HepG2 (cell line): ENCODE data around the gene EBF3.

Source experiments
- SNAI1 ChIP-seq: sonication (generic); formaldehyde crosslinking; IDR thresholded peaks from 2 replicates; pipeline ENCODE4 v1.5.0; 2020; ENCODE audit warnings: mild to moderate bottlenecking, missing genetic modification reagents, borderline replicate concordance
- TOPORS ChIP-seq: sonication (generic); formaldehyde crosslinking; IDR thresholded peaks from 2 replicates; pipeline ENCODE4 v1.8.0; 2023; ENCODE audit warnings: mild to moderate bottlenecking, missing genetic modification reagents
- ZBTB33 ChIP-seq: sonication (generic); formaldehyde crosslinking; IDR thresholded peaks from 2 replicates; pipeline ENCODE4 v1.4.0; 2020; ENCODE audit warnings: missing genetic modification reagents

- no peak for TF ChIP-seq SNAI1
- TF ChIP-seq TOPORS, result no peak
- TF ChIP-seq ZBTB33 (CRISPR knock-in tag), result no peak
Measured at GRCh38 chr10:130009228-130009627, 45.2 kb upstream of the EBF3 start.
